WTC11 (cell line): ENCODE results near the gene TSPAN9.

ENCODE experiments used
- CTCF ChIP-seq: fragments of 200-600 bp; IDR thresholded peaks from 2 replicates; pipeline ENCODE4 v1.8.0; 2022; ENCODE audit warnings: antibody characterized with exemption
- ETV6 ChIP-seq: sonication (generic); formaldehyde crosslinking; IDR thresholded peaks from 2 replicates; pipeline ENCODE4 v1.8.1; 2022; ENCODE audit warnings: mild to moderate bottlenecking, missing genetic modification reagents
- JUN ChIP-seq: sonication (generic); formaldehyde crosslinking; IDR thresholded peaks from 2 replicates; pipeline ENCODE4 v1.8.0; 2023; ENCODE audit warnings: mild to moderate bottlenecking, missing genetic modification reagents
- MAX ChIP-seq: sonication (generic); formaldehyde crosslinking; IDR thresholded peaks from 2 replicates; pipeline ENCODE4 v1.8.0; 2022; ENCODE audit warnings: mild to moderate bottlenecking, missing genetic modification reagents
- NFYB ChIP-seq: sonication (generic); formaldehyde crosslinking; conservative IDR thresholded peaks from 2 replicates; pipeline ENCODE4 v1.8.0; 2022; ENCODE audit warnings: low read depth, missing genetic modification reagents
- TF ChIP-seq, protein P1 (sequence below): fragments of 250-450 bp; sonication (Bioruptor Pico); IDR thresholded peaks from 2 replicates; pipeline ENCODE4 v1.8.0; 2021; ENCODE audit warnings: mild to moderate bottlenecking

DNA sequence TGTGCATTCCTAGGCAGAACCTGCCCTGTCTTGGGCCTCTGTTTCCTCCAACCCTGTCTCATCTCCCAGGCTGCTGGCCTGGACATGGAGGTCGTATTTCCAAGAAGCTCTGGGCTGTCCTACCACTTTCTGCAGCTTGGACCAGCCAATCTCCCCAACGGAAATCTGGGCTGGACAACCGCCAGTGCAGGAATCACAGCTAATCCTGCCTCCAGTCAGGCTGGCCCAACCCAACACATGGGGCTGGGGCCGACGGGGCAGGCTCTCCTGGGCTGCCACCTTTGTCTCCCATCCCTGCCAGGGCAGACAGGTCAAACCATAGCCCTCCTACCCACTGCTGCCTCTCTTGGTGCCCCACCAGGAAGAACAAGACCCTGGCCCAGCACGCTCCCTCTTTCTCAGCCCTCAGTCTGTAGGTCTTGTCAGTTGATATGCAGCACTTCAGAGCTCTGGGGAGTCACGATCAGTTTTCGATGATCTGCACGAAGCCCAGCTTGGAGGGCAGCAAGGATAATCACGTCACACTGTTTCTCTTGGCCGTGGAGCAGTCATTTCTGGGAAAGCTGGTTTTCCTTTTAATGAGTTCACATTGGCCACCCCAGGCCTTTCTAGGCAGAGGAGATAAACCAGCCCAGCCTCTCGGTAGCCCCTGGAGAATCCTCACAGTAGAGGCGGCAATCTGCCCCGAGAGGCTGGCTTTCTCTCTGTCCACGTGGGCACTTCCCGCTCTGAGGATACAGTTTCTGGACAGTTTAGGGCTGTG is 218.6 kb downstream of the TSPAN9 start:
- no peak for TF ChIP-seq CTCF
- no peak for TF ChIP-seq ETV6 (CRISPR knock-in tag)
- TF ChIP-seq JUN, result no peak
- no peak for TF ChIP-seq MAX (CRISPR knock-in tag)
- TF ChIP-seq NFYB, result no peak
- TF ChIP-seq, protein P1, sequence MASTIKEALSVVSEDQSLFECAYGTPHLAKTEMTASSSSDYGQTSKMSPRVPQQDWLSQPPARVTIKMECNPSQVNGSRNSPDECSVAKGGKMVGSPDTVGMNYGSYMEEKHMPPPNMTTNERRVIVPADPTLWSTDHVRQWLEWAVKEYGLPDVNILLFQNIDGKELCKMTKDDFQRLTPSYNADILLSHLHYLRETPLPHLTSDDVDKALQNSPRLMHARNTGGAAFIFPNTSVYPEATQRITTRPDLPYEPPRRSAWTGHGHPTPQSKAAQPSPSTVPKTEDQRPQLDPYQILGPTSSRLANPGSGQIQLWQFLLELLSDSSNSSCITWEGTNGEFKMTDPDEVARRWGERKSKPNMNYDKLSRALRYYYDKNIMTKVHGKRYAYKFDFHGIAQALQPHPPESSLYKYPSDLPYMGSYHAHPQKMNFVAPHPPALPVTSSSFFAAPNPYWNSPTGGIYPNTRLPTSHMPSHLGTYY (CRISPR knock-in tag), result no peak
